Upper lobe of right lung (tissue), 1 donor: ENCODE results near the gene GEMIN8. TPM values are rescaled to one million over a fixed set of nuclear protein-coding genes. Genes with fewer than 3 reads are reported as not detected.

ENCODE experiments used
- ATAC-seq: fragments of 200-7000 bp; cut with Tn5 transposase; one replicate; pipeline ENCODE4 v1.9.1; 2020; ENCODE audit warnings: mild to moderate bottlenecking, moderate library complexity
- DNase-seq: peaks from one replicate; pipeline ENCODE4 v3.0.0-alpha.2; 2020
- H3K27ac ChIP-seq: fragments of 200-600 bp; one replicate; pipeline ENCODE4 v1.8.0; 2022
- H3K27me3 ChIP-seq: fragments of 200-600 bp; one replicate; pipeline ENCODE4 v1.8.0; 2022; ENCODE audit warnings: mild to moderate bottlenecking
- H3K36me3 ChIP-seq: fragments of 200-600 bp; one replicate; pipeline ENCODE4 v1.8.0; 2022
- H3K4me1 ChIP-seq: fragments of 200-600 bp; one replicate; pipeline ENCODE4 v1.8.0; 2022
- H3K4me3 ChIP-seq: fragments of 200-600 bp; one replicate; pipeline ENCODE4 v1.8.0; 2022; ENCODE audit warnings: mild to moderate bottlenecking
- H3K9me3 ChIP-seq: fragments of 200-600 bp; one replicate; pipeline ENCODE4 v1.8.0; 2022
- CTCF ChIP-seq: fragments of 200-600 bp; IDR thresholded peaks from one replicate; pipeline ENCODE4 v1.8.0; 2022; ENCODE audit warnings: antibody characterized with exemption
- intact Hi-C: fragments of 100-400 bp; cut with DNase I; formaldehyde crosslinking; loops from one replicate; pipeline ENCODE4 v1.11.0; 2022
- long read RNA-seq: library from polyadenylated mRNA; unstranded; transcript quantifications from one replicate; pipeline ENCODE4 v2.0.0, GENCODE V29; 2021
- total RNA-seq: library from RNA; stranded (reverse); fragmentation: NEBNext Ultra II Directional; extraction: Animal tissue kit (Norgen Biotek cat#: 25700); gene quantifications from one replicate; pipeline ENCODE4 v1.2.1, GENCODE V29; 2021
- donor health status: DM: no; HTN: yes; CAD: no; lungs with severe emphysema.

Gene GEMIN8
- total RNA-seq, result 16.4 TPM
- long read RNA-seq, transcript GEMIN8-203 (4 exons, 1,119 nt), result major isoform, 5 of 24 reads
- long read RNA-seq, partial matches to known transcripts, result 5 of 24 reads
- long read RNA-seq, other reads (novel, unspliced or antisense), result 14 of 24 reads

- ATAC-seq (peak; percentile 98), DNase-seq (peak; percentile 94)
- H3K27me3 ChIP-seq, result no peaks in the 10 kb centered on the region
- peak within 1 kb of the TSS; percentile 65 for H3K4me3 ChIP-seq
- intact Hi-C loops, result loop anchor here (5.0 kb wide), 1 partner anchor 522 kb away; no protein-coding TSS in a partner anchor
- H3K4me1 ChIP-seq, result peaks cover 6% of the 10 kb centered on the region
- no peaks in the 10 kb centered on the region for H3K9me3 ChIP-seq
- peak within 1 kb of the TSS; percentile 92 for H3K27ac ChIP-seq
- H3K36me3 ChIP-seq, result no peaks in the 10 kb centered on the region
- no peak for TF ChIP-seq CTCF
Measured at GRCh38 chrX:14029425-14030173, at the start of gene GEMIN8. TSS of gene GEMIN8 (minus strand) at chrX:14029892. CDS start at chrX:14021478, 8,414 bp downstream.

- no peak for ATAC-seq
- no peak for TF ChIP-seq CTCF
- intact Hi-C loops, result no loop called here
Measured at GRCh38 chrX:14076639-14077038, 46.9 kb upstream of the GEMIN8 start.

GRCh38 chrX:14073556-14073955, 43.9 kb upstream of the GEMIN8 start:
- H3K4me3 ChIP-seq, result no peak overlapping the region
- no peak overlapping the region for H3K27ac ChIP-seq
- H3K4me1 ChIP-seq, result no peaks in the 10 kb centered on the region
- no peak for DNase-seq
- no peak for TF ChIP-seq CTCF
- intact Hi-C loops, result no loop called here
- no peaks in the 10 kb centered on the region for H3K9me3 ChIP-seq
- no peaks in the 10 kb centered on the region for H3K36me3 ChIP-seq
- H3K27me3 ChIP-seq, result no peaks in the 10 kb centered on the region
- ATAC-seq, result no peak

More at GRCh38 chrX:14076639-14077038, 46.9 kb upstream of the GEMIN8 start:
- DNase-seq, result no peak
- no peaks in the 10 kb centered on the region for H3K9me3 ChIP-seq
- H3K4me3 ChIP-seq, result no peak overlapping the region
- H3K27ac ChIP-seq, result no peak overlapping the region
- H3K27me3 ChIP-seq, result no peaks in the 10 kb centered on the region
- H3K4me1 ChIP-seq, result no peaks in the 10 kb centered on the region
- H3K36me3 ChIP-seq, result no peaks in the 10 kb centered on the region

GRCh38 chrX:14073071-14073470, 43.4 kb upstream of the GEMIN8 start:
- Histone ChIP-seq H3K4me3 (no peak overlapping the region), H3K36me3 (no peaks in the 10 kb centered on the region), H3K9me3 (no peaks in the 10 kb centered on the region), H3K27me3 (no peaks in the 10 kb centered on the region), H3K4me1 (no peaks in the 10 kb centered on the region), H3K27ac (no peak overlapping the region)
- ATAC-seq (no peak), DNase-seq (no peak)
- intact Hi-C loops, result no loop called here
- no peak for TF ChIP-seq CTCF

- no peak overlapping the region for H3K27ac ChIP-seq
- no peaks in the 10 kb centered on the region for H3K9me3 ChIP-seq
- ATAC-seq (no peak), DNase-seq (no peak)
- intact Hi-C loops, result no loop called here
- no peaks in the 10 kb centered on the region for H3K27me3 ChIP-seq
- H3K36me3 ChIP-seq, result no peaks in the 10 kb centered on the region
- TF ChIP-seq CTCF, result no peak
- no peaks in the 10 kb centered on the region for H3K4me1 ChIP-seq
- no peak overlapping the region for H3K4me3 ChIP-seq
Measured at GRCh38 chrX:14065800-14066199, 36.1 kb upstream of the GEMIN8 start.
